ENCODE measurements around the gene C1orf216. TPM values are rescaled to one million over a fixed set of nuclear protein-coding genes. Genes with fewer than 3 reads are reported as not detected.

C1orf216 gene
- polyA plus RNA-seq, 1 donor from 2014 or later = 6.7 TPM

Other genes with a start within 250 kb of the C1orf216 start
- 38.1 and 46.3 TPM in 2 replicates for gene KIAA0319L, start 161.5 kb downstream of the C1orf216 start, polyA plus RNA-seq
- 66.1 and 73.5 TPM in 2 replicates for gene NCDN, start 161.1 kb downstream of the C1orf216 start, polyA plus RNA-seq
- gene TFAP2E, start 145.6 kb downstream of the C1orf216 start, polyA plus RNA-seq = 7.0 and 7.6 TPM in 2 replicates
- 48.2 and 52.1 TPM in 2 replicates for gene PSMB2, start 77.4 kb downstream of the C1orf216 start, polyA plus RNA-seq
- gene CLSPN, start 51.1 kb upstream of the C1orf216 start, polyA plus RNA-seq = 0.76 and 2.4 TPM in 2 replicates
- 49.8 and 51.9 TPM in 2 replicates for gene AGO4, start 89.1 kb upstream of the C1orf216 start, polyA plus RNA-seq
- gene AGO1, start 164.3 kb upstream of the C1orf216 start, polyA plus RNA-seq = 13.0 and 15.0 TPM in 2 replicates
- 9.4 and 10.2 TPM in 2 replicates for gene AGO3, start 212.2 kb upstream of the C1orf216 start, polyA plus RNA-seq

Data from neural cell (in vitro differentiated cells).